ENCODE measurements around the gene CUEDC1. TPM values are rescaled to one million over a fixed set of nuclear protein-coding genes. Genes with fewer than 3 reads are reported as not detected.
A peak's percentile ranks its signal among the peaks of the same experiment; 100 is the strongest.

CUEDC1 gene
- total and polyA plus RNA-seq, 9 of the 15 experiments (the other 6 are each of a cell fraction or from before 2014, with no cell fraction given) = 0.20 to 4.1 (median 1.6) TPM; not detected in 1

GRCh38 chr17:57833179-57833939, 121.9 kb downstream of the CUEDC1 start (continued):
- TF ChIP-seq, protein P1, sequence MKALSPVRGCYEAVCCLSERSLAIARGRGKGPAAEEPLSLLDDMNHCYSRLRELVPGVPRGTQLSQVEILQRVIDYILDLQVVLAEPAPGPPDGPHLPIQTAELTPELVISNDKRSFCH (CRISPR knock-in tag; IDR thresholded peaks at IDR 0.05) = no peak
- TF ChIP-seq, protein P1 (tag; IDR thresholded peaks at IDR 0.05) = no peak
- TF ChIP-seq U2AF2 (optimal IDR thresholded peaks at IDR 0.05; ENCODE audit: low read depth, low read length) = no peak
- no peak for TF ChIP-seq ZFP30 (CRISPR knock-in tag; IDR thresholded peaks at IDR 0.05; ENCODE audit: borderline replicate concordance)
- TF ChIP-seq ZKSCAN8 (CRISPR knock-in tag; IDR thresholded peaks at IDR 0.05) = no peak
- TF ChIP-seq RBM39 (optimal IDR thresholded peaks at IDR 0.05; ENCODE audit: low read depth, low read length) = no peak
- TF ChIP-seq KLF16 (IDR thresholded peaks at IDR 0.05) = peak; percentile 35; the same call in 1 of the 2 replicates
- no peak for TF ChIP-seq TAF1 (IDR thresholded peaks at IDR 0.05; ENCODE audit: control insufficient read depth, extremely low read depth, insufficient read depth, low read length, severe bottlenecking)
- TF ChIP-seq BDP1 (IDR thresholded peaks at IDR 0.05; ENCODE audit: insufficient read depth, insufficient read length) = no peak
- TF ChIP-seq, protein P2, sequence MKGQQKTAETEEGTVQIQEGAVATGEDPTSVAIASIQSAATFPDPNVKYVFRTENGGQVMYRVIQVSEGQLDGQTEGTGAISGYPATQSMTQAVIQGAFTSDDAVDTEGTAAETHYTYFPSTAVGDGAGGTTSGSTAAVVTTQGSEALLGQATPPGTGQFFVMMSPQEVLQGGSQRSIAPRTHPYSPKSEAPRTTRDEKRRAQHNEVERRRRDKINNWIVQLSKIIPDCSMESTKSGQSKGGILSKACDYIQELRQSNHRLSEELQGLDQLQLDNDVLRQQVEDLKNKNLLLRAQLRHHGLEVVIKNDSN (CRISPR knock-in tag; IDR thresholded peaks at IDR 0.05) = no peak
- TF ChIP-seq, protein P3, sequence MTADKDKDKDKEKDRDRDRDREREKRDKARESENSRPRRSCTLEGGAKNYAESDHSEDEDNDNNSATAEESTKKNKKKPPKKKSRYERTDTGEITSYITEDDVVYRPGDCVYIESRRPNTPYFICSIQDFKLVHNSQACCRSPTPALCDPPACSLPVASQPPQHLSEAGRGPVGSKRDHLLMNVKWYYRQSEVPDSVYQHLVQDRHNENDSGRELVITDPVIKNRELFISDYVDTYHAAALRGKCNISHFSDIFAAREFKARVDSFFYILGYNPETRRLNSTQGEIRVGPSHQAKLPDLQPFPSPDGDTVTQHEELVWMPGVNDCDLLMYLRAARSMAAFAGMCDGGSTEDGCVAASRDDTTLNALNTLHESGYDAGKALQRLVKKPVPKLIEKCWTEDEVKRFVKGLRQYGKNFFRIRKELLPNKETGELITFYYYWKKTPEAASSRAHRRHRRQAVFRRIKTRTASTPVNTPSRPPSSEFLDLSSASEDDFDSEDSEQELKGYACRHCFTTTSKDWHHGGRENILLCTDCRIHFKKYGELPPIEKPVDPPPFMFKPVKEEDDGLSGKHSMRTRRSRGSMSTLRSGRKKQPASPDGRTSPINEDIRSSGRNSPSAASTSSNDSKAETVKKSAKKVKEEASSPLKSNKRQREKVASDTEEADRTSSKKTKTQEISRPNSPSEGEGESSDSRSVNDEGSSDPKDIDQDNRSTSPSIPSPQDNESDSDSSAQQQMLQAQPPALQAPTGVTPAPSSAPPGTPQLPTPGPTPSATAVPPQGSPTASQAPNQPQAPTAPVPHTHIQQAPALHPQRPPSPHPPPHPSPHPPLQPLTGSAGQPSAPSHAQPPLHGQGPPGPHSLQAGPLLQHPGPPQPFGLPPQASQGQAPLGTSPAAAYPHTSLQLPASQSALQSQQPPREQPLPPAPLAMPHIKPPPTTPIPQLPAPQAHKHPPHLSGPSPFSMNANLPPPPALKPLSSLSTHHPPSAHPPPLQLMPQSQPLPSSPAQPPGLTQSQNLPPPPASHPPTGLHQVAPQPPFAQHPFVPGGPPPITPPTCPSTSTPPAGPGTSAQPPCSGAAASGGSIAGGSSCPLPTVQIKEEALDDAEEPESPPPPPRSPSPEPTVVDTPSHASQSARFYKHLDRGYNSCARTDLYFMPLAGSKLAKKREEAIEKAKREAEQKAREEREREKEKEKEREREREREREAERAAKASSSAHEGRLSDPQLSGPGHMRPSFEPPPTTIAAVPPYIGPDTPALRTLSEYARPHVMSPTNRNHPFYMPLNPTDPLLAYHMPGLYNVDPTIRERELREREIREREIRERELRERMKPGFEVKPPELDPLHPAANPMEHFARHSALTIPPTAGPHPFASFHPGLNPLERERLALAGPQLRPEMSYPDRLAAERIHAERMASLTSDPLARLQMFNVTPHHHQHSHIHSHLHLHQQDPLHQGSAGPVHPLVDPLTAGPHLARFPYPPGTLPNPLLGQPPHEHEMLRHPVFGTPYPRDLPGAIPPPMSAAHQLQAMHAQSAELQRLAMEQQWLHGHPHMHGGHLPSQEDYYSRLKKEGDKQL (CRISPR knock-in tag; IDR thresholded peaks at IDR 0.05; ENCODE audit: borderline replicate concordance) = no peak
- no peak for TF ChIP-seq THAP12 (CRISPR knock-in tag; IDR thresholded peaks at IDR 0.05)
- TF ChIP-seq ZNF133 (CRISPR knock-in tag; IDR thresholded peaks at IDR 0.05) = no peak
- no peak for TF ChIP-seq CEBPG (CRISPR knock-in tag; IDR thresholded peaks at IDR 0.05)
- no peak for TF ChIP-seq CEBPG (tag; conservative IDR thresholded peaks at IDR 0.05 in 1 of 2, IDR thresholded peaks at IDR 0.05 in 1 of 2)
- no peak for TF ChIP-seq NUFIP1 (IDR thresholded peaks at IDR 0.05; ENCODE audit: partially characterized antibody)
- no peak for TF ChIP-seq ZNF3 (CRISPR knock-in tag; IDR thresholded peaks at IDR 0.05)
- TF ChIP-seq CTBP1 (IDR thresholded peaks at IDR 0.05; ENCODE audit: borderline replicate concordance) = no peak
- TF ChIP-seq SMAD2 (IDR thresholded peaks at IDR 0.05; ENCODE audit: low read depth, low read length) = no peak
- TF ChIP-seq MEF2D (tag; conservative IDR thresholded peaks at IDR 0.05; ENCODE audit: low read depth) = no peak
